IPS DF 4.7 (cell line): ENCODE measurements around the gene IL20RB.
A peak's percentile ranks its signal among the peaks of the same experiment; 100 is the strongest.

ENCODE experiments used
- DNase-seq: peaks from one replicate; pipeline ENCODE4 v3.0.0-alpha.2; 2013; ENCODE audit warnings: low spot score; ENCODE audit errors: extremely low read depth

IL20RB gene

DNA sequence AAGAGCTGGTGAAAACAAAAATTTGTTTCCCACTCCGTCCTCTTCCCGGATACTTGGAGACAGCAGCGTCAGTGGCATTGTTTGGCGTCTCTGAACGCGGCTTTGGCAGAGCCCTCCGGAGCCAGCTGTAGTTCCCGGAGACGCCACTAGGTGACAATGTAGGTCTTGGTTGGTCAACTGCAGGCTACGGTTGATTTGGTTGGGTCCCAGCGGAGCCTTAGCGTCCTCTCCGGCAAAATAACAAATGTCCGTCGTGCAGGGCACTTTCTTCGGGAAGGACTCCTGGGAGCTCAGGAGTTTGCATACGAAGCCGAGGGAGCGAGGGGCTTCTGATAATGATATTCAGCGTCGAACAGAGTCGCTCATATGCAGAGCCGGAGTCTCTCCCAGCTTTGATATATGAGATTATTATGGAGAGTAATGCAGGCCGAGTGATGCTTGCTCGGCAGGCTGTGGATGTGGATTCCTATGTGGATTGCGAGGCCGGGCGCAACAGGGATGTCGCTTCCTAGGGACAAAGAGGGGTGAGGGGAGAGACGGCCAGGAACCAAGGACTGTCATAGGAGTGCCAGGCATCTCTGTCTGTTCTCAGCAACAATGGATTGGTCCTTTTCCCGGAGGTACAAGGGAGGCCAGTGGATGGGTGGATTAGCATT lies 74.8 kb downstream of the IL20RB start:
- DNase-seq: peak; percentile 92

DNA sequence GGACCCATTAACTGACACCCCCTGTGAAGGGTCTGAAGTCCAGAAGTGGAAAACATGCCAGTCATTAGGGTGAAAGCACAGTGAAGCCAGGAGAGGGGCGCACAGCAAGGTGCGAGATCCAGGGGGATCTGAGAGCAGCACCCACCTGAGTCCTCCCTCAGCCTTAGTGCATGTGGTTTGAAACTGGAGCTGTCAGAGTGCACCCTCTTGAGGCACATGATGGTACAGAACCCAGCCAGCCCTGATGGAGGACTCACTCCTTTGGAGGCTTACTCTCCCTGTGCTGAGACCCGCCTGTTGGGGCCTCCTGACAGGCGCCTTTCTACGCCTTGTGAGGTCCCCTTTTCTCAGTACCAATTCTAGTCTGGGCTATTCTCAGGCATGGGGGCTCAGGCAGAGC lies 77.8 kb downstream of the IL20RB start:
- DNase-seq: no peak

DNA sequence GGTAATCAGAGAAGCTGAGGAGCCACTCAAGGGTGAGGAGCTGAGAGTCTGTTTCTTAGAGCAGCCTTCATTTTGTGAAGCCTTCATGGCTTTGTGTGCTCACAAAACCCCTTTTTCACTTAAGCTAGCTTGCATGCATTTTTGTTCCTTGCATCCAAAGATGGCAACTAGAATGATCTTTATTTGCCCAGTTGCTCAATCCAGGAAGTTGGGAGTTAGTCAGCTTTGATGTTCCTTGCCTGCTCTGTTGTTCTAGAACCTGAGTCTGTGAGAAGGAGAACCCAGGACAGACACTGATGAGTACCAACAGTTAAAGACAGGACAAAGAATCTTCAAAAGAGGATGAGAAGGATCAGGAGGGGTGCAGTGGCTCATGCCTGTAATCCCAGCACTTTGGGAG lies 81.8 kb downstream of the IL20RB start:
- DNase-seq: no peak

DNA sequence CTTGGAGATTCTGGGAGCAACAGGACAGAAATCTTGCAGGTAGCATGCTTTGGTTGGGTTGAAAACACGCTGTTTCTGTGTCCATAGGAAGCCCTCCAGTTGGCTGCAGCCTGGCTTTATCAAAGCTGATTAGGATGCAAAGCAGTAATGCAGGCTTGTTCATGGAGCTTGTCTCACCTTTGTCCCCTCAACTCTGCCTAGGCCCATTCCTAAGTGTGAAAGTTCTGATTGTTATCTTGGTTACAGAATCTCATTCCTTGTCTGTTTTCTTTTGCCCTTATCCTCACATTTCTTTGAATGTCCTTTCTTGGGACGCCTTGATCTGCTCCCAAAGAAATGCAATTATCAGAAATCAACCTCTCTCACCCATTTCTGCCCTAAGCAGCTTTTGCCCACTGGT lies 83.5 kb downstream of the IL20RB start:
- DNase-seq: no peak

DNA sequence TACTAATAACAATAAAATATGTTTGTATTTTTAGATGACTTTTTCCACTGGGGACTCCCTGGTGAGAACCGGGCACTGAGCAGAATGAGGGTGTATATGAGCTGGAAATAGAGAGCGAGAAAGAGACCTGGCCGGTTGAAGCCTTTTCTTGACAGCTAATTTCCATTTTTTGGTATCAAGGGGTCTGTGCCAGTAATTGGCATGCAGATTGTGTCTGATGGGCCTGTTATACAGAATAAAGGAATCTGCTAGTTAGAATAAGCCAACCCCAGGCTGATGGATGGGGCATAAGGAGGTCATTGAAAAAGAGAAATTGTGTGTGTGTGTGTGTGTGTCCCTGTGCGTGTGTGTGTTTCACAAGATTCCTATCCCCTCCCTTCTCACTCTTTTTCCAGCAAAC lies 83.9 kb downstream of the IL20RB start:
- no peak for DNase-seq

DNA sequence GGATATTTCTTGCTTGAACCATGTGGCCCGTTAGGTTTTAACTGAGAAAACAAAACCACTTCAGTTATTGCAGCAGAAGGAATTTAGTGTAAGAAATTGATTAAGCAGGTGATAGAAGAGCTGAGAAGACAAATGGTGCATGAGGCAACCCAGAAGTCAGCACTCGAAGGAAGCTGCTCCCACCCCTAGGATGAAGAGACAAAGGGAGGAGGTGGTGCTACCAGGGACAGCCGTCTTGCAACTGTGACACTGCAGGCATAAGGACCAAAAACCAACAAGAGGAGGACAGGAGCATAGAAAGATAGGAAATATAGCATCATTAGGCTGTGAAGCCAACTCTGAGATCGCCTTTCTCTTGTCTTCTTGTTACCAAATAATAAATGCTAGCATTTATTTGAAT lies 89.0 kb downstream of the IL20RB start:
- DNase-seq: no peak

DNA sequence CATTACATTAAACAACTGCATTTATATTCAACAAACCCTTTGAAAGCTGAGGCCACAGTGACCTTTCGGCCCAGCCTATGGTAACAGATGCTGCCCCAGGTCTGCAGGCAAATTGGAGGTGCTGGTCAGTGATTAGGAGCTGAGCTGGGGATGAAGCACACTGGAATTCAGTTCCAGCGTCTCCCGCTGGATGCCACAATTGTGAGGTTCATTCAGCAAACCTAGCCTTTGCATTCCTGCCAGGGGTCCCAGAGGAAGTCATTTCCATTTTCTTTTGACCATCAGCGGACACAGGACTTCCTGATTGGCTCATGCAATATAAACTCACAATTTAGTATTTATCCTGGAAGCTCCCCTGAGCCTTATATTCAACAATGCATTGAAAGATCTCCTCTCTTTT lies 89.5 kb downstream of the IL20RB start:
- no peak for DNase-seq

DNA sequence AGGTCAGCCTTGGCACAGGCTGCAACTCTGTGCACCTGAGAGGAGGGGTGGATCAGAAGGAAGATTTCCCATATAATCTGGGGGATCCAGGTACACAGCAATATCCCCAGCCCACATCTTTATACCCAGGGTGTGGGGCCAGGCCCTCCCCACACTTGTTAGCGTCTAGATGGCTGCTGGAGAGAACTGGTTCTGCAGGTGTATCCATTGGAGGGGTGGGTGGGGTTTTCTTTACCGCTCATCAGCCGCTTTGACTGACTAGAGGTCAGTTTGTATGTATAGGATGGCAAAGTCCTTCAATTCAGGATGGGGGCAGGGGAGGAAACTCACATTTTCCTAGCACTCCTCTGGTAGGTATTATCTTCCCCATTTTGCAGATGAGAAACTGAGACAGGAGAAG lies 92.5 kb downstream of the IL20RB start:
- no peak for DNase-seq

DNA sequence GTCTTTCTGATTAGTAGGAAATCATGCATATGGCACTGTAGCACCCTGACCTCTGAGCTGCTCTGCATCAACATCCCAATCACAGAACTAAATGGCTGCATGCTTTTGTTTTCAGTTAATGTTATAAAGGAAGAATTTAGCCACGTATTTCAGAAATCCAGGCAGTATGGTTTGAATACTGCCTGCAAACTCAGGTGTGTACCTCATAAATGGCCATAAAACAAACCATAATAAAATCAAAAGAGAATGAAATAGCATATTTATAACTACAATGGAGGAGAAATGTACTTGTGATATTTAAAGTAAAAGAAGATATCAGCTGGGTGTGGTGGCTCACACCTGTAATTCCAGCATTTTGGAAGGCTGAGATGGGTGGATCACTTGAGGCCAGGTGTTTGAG lies 94.5 kb downstream of the IL20RB start:
- no peak for DNase-seq
